ENCODE measurements around the gene ADAM33. TPM values are rescaled to one million over a fixed set of nuclear protein-coding genes. Genes with fewer than 3 reads are reported as not detected.

Gene ADAM33
- total RNA-seq, 4 donors from 2014 or later, result 2.6 to 6.4 (median 3.1) TPM

DNA sequence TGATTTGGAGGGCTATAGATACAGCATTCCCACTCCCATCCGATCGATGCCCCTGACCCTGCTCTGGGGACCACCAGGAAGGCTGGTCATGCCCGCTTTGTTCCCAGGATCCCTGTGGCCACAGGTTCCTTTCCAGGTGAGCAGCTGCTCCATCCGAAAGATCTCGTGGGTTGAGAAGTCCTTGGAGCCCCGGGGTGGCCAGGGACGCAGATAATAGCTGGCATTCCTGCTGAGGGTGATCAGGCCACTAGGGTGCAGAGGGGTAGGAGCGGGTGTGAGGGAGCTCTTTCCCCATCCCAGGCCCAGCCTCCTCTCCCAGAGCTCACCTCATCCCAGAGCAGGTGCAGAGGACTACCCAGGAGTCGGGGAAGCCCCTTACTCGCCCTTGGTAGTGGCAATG is 7.4 kb downstream of the ADAM33 start:
- no peaks in the 10 kb centered on the region for H3K36me3 ChIP-seq
- DNase-seq (no peak), ATAC-seq (no peak)
- no peaks in the 10 kb centered on the region for H3K9me3 ChIP-seq
- intact Hi-C loops (cut with DNase I; ENCODE audit: low total_unique reads) (no loop called here), in situ Hi-C loops (cut with MboI; ENCODE audit: low sequenced_read_pairs in 4 of 4) (no loop called here)
- H3K4me3 ChIP-seq, result no peak overlapping the region
- no peak for TF ChIP-seq POLR2A (IDR thresholded peaks at IDR 0.05)
- TF ChIP-seq, protein P1, sequence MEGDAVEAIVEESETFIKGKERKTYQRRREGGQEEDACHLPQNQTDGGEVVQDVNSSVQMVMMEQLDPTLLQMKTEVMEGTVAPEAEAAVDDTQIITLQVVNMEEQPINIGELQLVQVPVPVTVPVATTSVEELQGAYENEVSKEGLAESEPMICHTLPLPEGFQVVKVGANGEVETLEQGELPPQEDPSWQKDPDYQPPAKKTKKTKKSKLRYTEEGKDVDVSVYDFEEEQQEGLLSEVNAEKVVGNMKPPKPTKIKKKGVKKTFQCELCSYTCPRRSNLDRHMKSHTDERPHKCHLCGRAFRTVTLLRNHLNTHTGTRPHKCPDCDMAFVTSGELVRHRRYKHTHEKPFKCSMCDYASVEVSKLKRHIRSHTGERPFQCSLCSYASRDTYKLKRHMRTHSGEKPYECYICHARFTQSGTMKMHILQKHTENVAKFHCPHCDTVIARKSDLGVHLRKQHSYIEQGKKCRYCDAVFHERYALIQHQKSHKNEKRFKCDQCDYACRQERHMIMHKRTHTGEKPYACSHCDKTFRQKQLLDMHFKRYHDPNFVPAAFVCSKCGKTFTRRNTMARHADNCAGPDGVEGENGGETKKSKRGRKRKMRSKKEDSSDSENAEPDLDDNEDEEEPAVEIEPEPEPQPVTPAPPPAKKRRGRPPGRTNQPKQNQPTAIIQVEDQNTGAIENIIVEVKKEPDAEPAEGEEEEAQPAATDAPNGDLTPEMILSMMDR (IDR thresholded peaks at IDR 0.05 in 4 of 5, conservative IDR thresholded peaks at IDR 0.05 in 1 of 5), result no peak
- H3K27me3 ChIP-seq, result peaks cover 0 to 3% (median 0%) of the 10 kb centered on the region in 3 donors
- H3K27ac ChIP-seq, result no peak overlapping the region
- H3K4me1 ChIP-seq, result peaks cover 0 to 8% of the 10 kb centered on the region in 2 donors

DNA sequence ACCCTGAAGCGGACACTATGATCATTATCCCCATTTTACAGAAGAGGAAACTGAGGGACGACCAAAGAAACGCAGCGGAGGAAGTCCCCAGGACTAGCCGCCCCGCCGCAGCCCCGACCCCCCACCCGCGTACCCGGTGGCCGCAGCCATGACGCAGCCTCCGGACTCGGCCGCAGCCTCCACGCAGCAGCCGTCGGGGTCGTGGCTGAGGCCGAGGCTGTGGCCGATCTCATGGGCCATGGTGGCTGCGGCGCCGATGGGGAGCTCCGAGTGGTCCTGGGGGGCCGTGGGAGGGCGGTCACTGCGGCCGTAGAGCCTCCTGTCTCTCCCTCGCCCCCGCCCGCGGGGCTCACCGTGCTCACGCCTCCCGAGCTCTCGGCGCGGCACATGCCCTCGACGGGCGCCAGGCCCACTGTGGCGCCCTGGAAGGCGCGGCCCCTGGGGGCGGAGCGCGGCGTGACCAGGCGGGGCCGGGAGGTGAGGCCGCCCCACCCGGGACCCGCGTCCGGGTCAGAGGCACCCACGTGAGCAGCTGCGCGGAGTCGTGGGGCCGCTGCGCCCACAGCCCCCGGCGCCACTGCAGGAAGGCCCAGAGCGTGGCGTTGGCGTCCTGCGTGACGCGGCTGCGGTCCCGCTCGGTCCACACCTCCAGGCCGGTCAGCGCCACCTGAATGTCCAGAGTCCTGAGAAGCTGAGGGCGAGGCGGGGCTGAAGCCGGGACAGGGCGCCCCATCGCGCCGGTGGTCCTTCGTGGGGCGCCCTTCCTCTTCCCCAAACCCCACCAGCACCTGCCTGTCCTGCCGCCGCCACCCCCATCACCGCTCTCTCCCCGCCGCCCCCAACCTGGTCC is 8.4 kb downstream of the ADAM33 start:
- DNase-seq (no peak), ATAC-seq (no peak)
- Histone ChIP-seq H3K27me3 (peaks cover 0 to 3% (median 0%) of the 10 kb centered on the region in 3 donors), H3K27ac (no peak overlapping the region), H3K36me3 (no peaks in the 10 kb centered on the region), H3K4me3 (no peak overlapping the region), H3K4me1 (peaks cover 0 to 8% of the 10 kb centered on the region in 2 donors), H3K9me3 (no peaks in the 10 kb centered on the region)
- intact Hi-C loops (cut with DNase I; ENCODE audit: low total_unique reads), result no loop called here
- in situ Hi-C loops (cut with MboI; ENCODE audit: low sequenced_read_pairs in 4 of 4), result no loop called here
- TF ChIP-seq, protein P1 (IDR thresholded peaks at IDR 0.05 in 4 of 5, conservative IDR thresholded peaks at IDR 0.05 in 1 of 5), result no peak
- TF ChIP-seq POLR2A (IDR thresholded peaks at IDR 0.05), result no peak

DNA sequence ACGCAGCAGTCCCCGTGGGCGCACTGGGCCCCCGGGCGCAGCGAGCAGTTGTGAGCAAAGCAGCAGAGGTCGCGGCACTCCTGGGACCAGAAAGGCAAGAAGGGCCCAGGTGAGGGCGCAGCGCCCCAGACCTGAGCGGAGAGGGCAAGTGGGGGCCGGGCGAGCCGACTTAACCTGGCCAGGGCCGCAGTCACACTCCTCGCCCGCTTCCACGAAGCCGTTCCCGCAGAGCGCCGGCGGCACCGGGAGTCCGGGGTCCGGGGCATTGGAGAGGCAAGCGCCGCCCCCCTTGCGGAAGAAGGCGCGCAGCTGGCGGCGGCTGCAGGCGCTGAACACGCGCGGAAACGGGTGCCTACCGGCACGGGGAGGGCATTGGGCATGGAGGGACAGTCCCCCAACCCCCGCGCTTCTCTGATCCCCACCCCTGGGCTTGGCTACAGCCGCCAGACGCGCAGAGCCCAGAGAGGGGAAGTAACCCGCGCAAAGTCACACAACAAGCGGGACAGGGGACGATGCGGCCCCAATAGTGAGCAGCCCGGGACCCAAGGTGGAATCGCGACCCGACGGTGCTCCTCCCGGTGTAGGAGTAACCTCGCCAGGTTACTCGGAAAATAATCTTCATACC is 9.2 kb downstream of the ADAM33 start:
- intact Hi-C loops (cut with DNase I; ENCODE audit: low total_unique reads), result no loop called here
- H3K27me3 ChIP-seq, result peaks cover 0 to 3% (median 0%) of the 10 kb centered on the region in 3 donors
- ATAC-seq (no peak), DNase-seq (no peak)
- no peak for TF ChIP-seq POLR2A (IDR thresholded peaks at IDR 0.05)
- TF ChIP-seq, protein P1 (IDR thresholded peaks at IDR 0.05 in 4 of 5, conservative IDR thresholded peaks at IDR 0.05 in 1 of 5), result no peak
- no peaks in the 10 kb centered on the region for H3K9me3 ChIP-seq
- peaks cover 0 to 8% of the 10 kb centered on the region in 2 donors for H3K4me1 ChIP-seq
- no peaks in the 10 kb centered on the region for H3K36me3 ChIP-seq
- no peak overlapping the region for H3K4me3 ChIP-seq
- in situ Hi-C loops (cut with MboI; ENCODE audit: low sequenced_read_pairs in 4 of 4), result no loop called here
- H3K27ac ChIP-seq, result no peak overlapping the region

DNA sequence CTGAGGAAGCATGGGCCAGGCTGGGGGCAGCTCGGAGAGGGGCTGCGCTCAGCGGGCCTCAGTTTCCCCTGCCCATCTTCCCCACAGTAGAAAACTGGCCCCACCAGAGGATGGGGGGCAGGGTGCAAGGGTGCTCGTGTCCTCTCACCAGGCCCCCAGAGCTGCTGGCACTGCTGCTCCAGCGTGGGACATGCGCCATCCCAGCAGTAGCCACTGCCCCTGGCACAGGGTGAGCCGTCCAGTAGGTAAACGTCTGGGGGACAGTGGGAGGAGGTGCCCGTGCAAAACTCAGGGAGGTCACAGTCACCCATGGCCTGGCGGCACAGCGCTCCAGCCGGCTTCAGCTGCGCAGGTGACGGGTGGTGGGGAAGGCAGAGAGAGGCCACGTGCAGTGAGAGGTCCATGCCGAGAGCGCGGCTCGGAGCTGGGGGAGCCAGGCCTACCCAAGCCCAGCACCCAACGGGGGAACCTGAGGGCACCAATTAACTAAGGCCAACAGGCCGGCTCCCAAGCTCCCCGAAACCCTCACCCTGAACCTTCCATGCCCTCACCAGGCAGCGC is 9.7 kb downstream of the ADAM33 start:
- Histone ChIP-seq H3K27ac (no peak overlapping the region), H3K4me3 (no peak overlapping the region), H3K27me3 (peaks cover 0 to 3% (median 0%) of the 10 kb centered on the region in 3 donors), H3K4me1 (peaks cover 0 to 3% of the 10 kb centered on the region in 2 donors), H3K36me3 (no peaks in the 10 kb centered on the region), H3K9me3 (no peaks in the 10 kb centered on the region)
- no peak for TF ChIP-seq POLR2A (IDR thresholded peaks at IDR 0.05)
- TF ChIP-seq, protein P1 (IDR thresholded peaks at IDR 0.05 in 4 of 5, conservative IDR thresholded peaks at IDR 0.05 in 1 of 5), result no peak
- in situ Hi-C loops (cut with MboI; ENCODE audit: low sequenced_read_pairs in 4 of 4), result no loop called here
- intact Hi-C loops (cut with DNase I; ENCODE audit: low total_unique reads), result no loop called here
- ATAC-seq (no peak), DNase-seq (no peak)

Measured in gastrocnemius medialis (tissue), 4 donors.